ENCODE data around the gene CAV2. TPM values are rescaled to one million over a fixed set of nuclear protein-coding genes. Genes with fewer than 3 reads are reported as not detected.

The CAV2 gene
- total RNA-seq, 1 experiment from 2014 or later: 76.6 TPM

GRCh38 chr7:116505823-116506222, 6.3 kb downstream of the CAV2 start:
- no peak overlapping the region for H3K4me3 ChIP-seq (ENCODE audit: low read length)
- DNase-seq: no peak
- H3K27ac ChIP-seq (ENCODE audit: low read length): no peak overlapping the region
- peaks cover 56% of the 10 kb centered on the region for H3K79me2 ChIP-seq (ENCODE audit: low read length)
- ChIA-PET POLR2A (ENCODE audit: unreplicated experiment) (no interaction called here), CTCF (no interaction called here)
- H3K4me2 ChIP-seq (ENCODE audit: low read length): no peak overlapping the region
- H4K20me1 ChIP-seq (ENCODE audit: low read length): no peaks in the 10 kb centered on the region
- H3K9ac ChIP-seq (ENCODE audit: low read length): no peak overlapping the region
- H2AFZ ChIP-seq (ENCODE audit: low read length): no peak overlapping the region
- no peaks in the 10 kb centered on the region for H3K9me3 ChIP-seq (ENCODE audit: low read length)
- no peaks in the 10 kb centered on the region for H3K9me2 ChIP-seq (replicated peaks; ENCODE audit: low read length)
- TF ChIP-seq CTCF (conservative IDR thresholded peaks at IDR 0.05; ENCODE audit: low read depth, low read length): no peak
- TF ChIP-seq EZH2phosphoT487 (IDR thresholded peaks at IDR 0.05; ENCODE audit: borderline replicate concordance, low read length): no peak
- no peak for TF ChIP-seq EZH2 (IDR thresholded peaks at IDR 0.05; ENCODE audit: low read length, unreplicated experiment)
- no peak for ATAC-seq
- peaks cover under 1% of the 10 kb centered on the region for H3F3A ChIP-seq (ENCODE audit: low read length, unreplicated experiment)
- intact Hi-C loops (cut with micrococcal nuclease): no loop called here
- BruUV-seq (replicated peaks): no TSS peak
- peaks cover 38% of the 10 kb centered on the region for H3K36me3 ChIP-seq (ENCODE audit: low read depth, low read length)
- peaks cover 29% of the 10 kb centered on the region for H3K4me1 ChIP-seq (ENCODE audit: insufficient read depth, low read length)
- no peaks in the 10 kb centered on the region for H3K27me3 ChIP-seq (ENCODE audit: low read length)

- no peaks in the 10 kb centered on the region for H3K9me2 ChIP-seq (replicated peaks; ENCODE audit: low read length)
- no peak overlapping the region for H2AFZ ChIP-seq (ENCODE audit: low read length)
- TF ChIP-seq EZH2phosphoT487 (IDR thresholded peaks at IDR 0.05; ENCODE audit: borderline replicate concordance, low read length) (no peak), CTCF (conservative IDR thresholded peaks at IDR 0.05; ENCODE audit: low read depth, low read length) (no peak), EZH2 (IDR thresholded peaks at IDR 0.05; ENCODE audit: low read length, unreplicated experiment) (no peak)
- H3K27ac ChIP-seq (ENCODE audit: low read length): 0 out of 2 replicates have a peak overlapping the region, but pooled peaks have one; percentile 4
- H3K4me2 ChIP-seq (ENCODE audit: low read length): peak overlapping the region; percentile 3; the same call in 1 of the 2 replicates
- no peaks in the 10 kb centered on the region for H3K27me3 ChIP-seq (ENCODE audit: low read length)
- no TSS peak for BruUV-seq (replicated peaks)
- ChIA-PET POLR2A (ENCODE audit: unreplicated experiment) (interaction anchor here (0.6 kb wide), 1 partner anchor 45 kb away, joined by 10 read pairs; no protein-coding TSS in a partner anchor), CTCF (no interaction called here)
- H4K20me1 ChIP-seq (ENCODE audit: low read length): no peaks in the 10 kb centered on the region
- peak; percentile 39 for DNase-seq
- H3K79me2 ChIP-seq (ENCODE audit: low read length): peaks cover 16% of the 10 kb centered on the region
- peaks cover 33% of the 10 kb centered on the region for H3K36me3 ChIP-seq (ENCODE audit: low read depth, low read length)
- H3F3A ChIP-seq (ENCODE audit: low read length, unreplicated experiment): peaks cover 16% of the 10 kb centered on the region
- peaks cover 34% of the 10 kb centered on the region for H3K4me1 ChIP-seq (ENCODE audit: insufficient read depth, low read length)
- no peaks in the 10 kb centered on the region for H3K9me3 ChIP-seq (ENCODE audit: low read length)
- H3K9ac ChIP-seq (ENCODE audit: low read length): no peak overlapping the region
- no peak for ATAC-seq
- intact Hi-C loops (cut with micrococcal nuclease): no loop called here
- H3K4me3 ChIP-seq (ENCODE audit: low read length): no peak overlapping the region
These were observed 10.5 kb downstream of the CAV2 start for GRCh38 chr7:116509982-116510579.

GRCh38 chr7:116510795-116511194, 11.3 kb downstream of the CAV2 start:
- Histone ChIP-seq H3K9ac (ENCODE audit: low read length) (no peak overlapping the region), H4K20me1 (ENCODE audit: low read length) (no peaks in the 10 kb centered on the region), H3K4me3 (ENCODE audit: low read length) (no peak overlapping the region), H3K79me2 (ENCODE audit: low read length) (peaks cover 8% of the 10 kb centered on the region; the same call in 1 of the 2 replicates), H3K9me2 (replicated peaks; ENCODE audit: low read length) (no peaks in the 10 kb centered on the region), H3K27me3 (ENCODE audit: low read length) (no peaks in the 10 kb centered on the region), H3K9me3 (ENCODE audit: low read length) (no peaks in the 10 kb centered on the region), H3K27ac (ENCODE audit: low read length) (peak overlapping the region; percentile 79), H3K4me1 (ENCODE audit: insufficient read depth, low read length) (peaks cover 34% of the 10 kb centered on the region), H3K36me3 (ENCODE audit: low read depth, low read length) (peaks cover 27% of the 10 kb centered on the region), H2AFZ (ENCODE audit: low read length) (no peak overlapping the region), H3K4me2 (ENCODE audit: low read length) (peak overlapping the region; percentile 81; the same call in 1 of the 2 replicates), H3F3A (ENCODE audit: low read length, unreplicated experiment) (peaks cover 16% of the 10 kb centered on the region)
- POLR2A ChIA-PET (ENCODE audit: unreplicated experiment): no interaction called here
- DNase-seq (no peak), ATAC-seq (no peak)
- TF ChIP-seq EZH2phosphoT487 (IDR thresholded peaks at IDR 0.05; ENCODE audit: borderline replicate concordance, low read length) (no peak), EZH2 (IDR thresholded peaks at IDR 0.05; ENCODE audit: low read length, unreplicated experiment) (no peak), CTCF (conservative IDR thresholded peaks at IDR 0.05; ENCODE audit: low read depth, low read length) (no peak)
- CTCF ChIA-PET: interaction anchor here (0.6 to 1.8 kb wide), 2 partner anchors 16 to 72 kb away, joined by 3 to 9 read pairs; no protein-coding TSS in a partner anchor
- intact Hi-C loops (cut with micrococcal nuclease): no loop called here
- BruUV-seq (replicated peaks): no TSS peak

Data from PC-3 (cell line).